Panc1 (cell line): ENCODE data around the gene STK16. TPM values are rescaled to one million over a fixed set of nuclear protein-coding genes. Genes with fewer than 3 reads are reported as not detected.

Experiments
- ATAC-seq: fragments of 200-7000 bp; cut with Tn5 transposase; 2 replicates; pipeline ENCODE4 v1.9.1; 2020; ENCODE audit warnings: mild to moderate bottlenecking, moderate library complexity
- BruUV-seq: library from RNA; stranded (reverse); fragments of 400-500 nt; replicated peaks from 2 replicates; lab custom pipeline; 2021; lab: Mats Ljungman, UMichigan
- CTCF ChIA-PET: fragments of 300-600 bp; sonication (Branson Sonifier 250); formaldehyde crosslinking; loops from one replicate; lab custom pipeline; 2022; ENCODE audit warnings: antibody characterized with exemption; lab: Charles Lee
- POLR2A ChIA-PET: fragments of 300-600 bp; sonication (Branson Sonifier 250); formaldehyde crosslinking; loops from one replicate; lab custom pipeline; 2022; ENCODE audit warnings: antibody characterized with exemption; lab: Charles Lee
- DNase-seq: peaks from one replicate; pipeline ENCODE4 v3.0.0-alpha.2; 2010; ENCODE audit warnings: low read depth, low spot score
- H3K27ac ChIP-seq: 2 replicates; pipeline ENCODE4 v1.5.1; 2011; ENCODE audit warnings: mild to moderate bottlenecking, low read length, inconsistent platforms
- H3K27me3 ChIP-seq: fragments of 200-500 bp; sonication (Bioruptor generic); 2 replicates; pipeline ENCODE4 v1.6.0; 2014; ENCODE audit warnings: low read length, inconsistent platforms; ENCODE audit not compliant: control insufficient read depth, insufficient read depth
- H3K36me3 ChIP-seq: fragments of 200-500 bp; sonication (Bioruptor generic); 2 replicates; pipeline ENCODE4 v1.5.1; 2014; ENCODE audit warnings: inconsistent platforms, mild to moderate bottlenecking, low read length, moderate library complexity; ENCODE audit not compliant: control insufficient read depth, insufficient read depth
- H3K4me1 ChIP-seq: 2 replicates; pipeline ENCODE4 v1.5.1; 2011; ENCODE audit warnings: inconsistent platforms, mild to moderate bottlenecking, low read length, moderate library complexity; ENCODE audit not compliant: control insufficient read depth, insufficient read depth
- H3K4me3 ChIP-seq, 2 experiments: 2 replicates each; pipeline ENCODE4 v1.5.1; 2011 to 2012; ENCODE audit warnings: low read depth in 2 of 2, low read length in 2 of 2, mild to moderate bottlenecking in 2 of 2, inconsistent platforms in 1 of 2, moderate library complexity in 1 of 2
- H3K9me3 ChIP-seq: fragments of 200-500 bp; sonication (Bioruptor generic); 2 replicates; pipeline ENCODE4 v1.5.1; 2014; ENCODE audit warnings: low read depth, mild to moderate bottlenecking, inconsistent platforms, low read length, moderate library complexity; ENCODE audit not compliant: control insufficient read depth, insufficient read depth
- POLR2AphosphoS5 ChIP-seq: IDR thresholded peaks from 2 replicates; pipeline ENCODE4 v1.6.1; 2012; ENCODE audit warnings: mild to moderate bottlenecking, low read depth, low read length, moderate library complexity
- REST ChIP-seq, 2 experiments: IDR thresholded peaks; 2 replicates each; pipeline ENCODE4 v1.6.1; 2011 to 2012; ENCODE audit warnings: low read depth in 2 of 2, control low read depth in 1 of 2, low read length in 1 of 2, mild to moderate bottlenecking in 1 of 2, moderate library complexity in 1 of 2; ENCODE audit not compliant: insufficient read depth in 1 of 2
- SIN3A ChIP-seq: IDR thresholded peaks from 2 replicates; pipeline ENCODE4 v1.6.1; 2012; ENCODE audit warnings: low read depth, mild to moderate bottlenecking, low read length, moderate library complexity, borderline replicate concordance; ENCODE audit not compliant: insufficient read depth
- TCF7L2 ChIP-seq: IDR thresholded peaks from 2 replicates; pipeline ENCODE4 v1.6.1; 2011; ENCODE audit warnings: mild to moderate bottlenecking, low read depth, low read length, inconsistent platforms
- in situ Hi-C: cut with HindIII; loops from 2 replicates; pipeline ENCODE4 v1.10.0; 2016; ENCODE audit warnings: low sequenced_read_pairs, low pct_unique_long_range_greater_than_20kb
- intact Hi-C: fragments of 100-400 bp; cut with micrococcal nuclease; formaldehyde crosslinking; loops from one replicate; pipeline ENCODE4 v1.10.0; 2022; ENCODE audit not compliant: unreplicated experiment
- total RNA-seq: library from RNA; stranded (reverse); gene quantifications from one replicate; pipeline ENCODE4 v1.2.1, GENCODE V29; 2021; ENCODE audit not compliant: unreplicated experiment

The STK16 gene
- total RNA-seq, 1 experiment from 2014 or later = 29.9 TPM

DNA sequence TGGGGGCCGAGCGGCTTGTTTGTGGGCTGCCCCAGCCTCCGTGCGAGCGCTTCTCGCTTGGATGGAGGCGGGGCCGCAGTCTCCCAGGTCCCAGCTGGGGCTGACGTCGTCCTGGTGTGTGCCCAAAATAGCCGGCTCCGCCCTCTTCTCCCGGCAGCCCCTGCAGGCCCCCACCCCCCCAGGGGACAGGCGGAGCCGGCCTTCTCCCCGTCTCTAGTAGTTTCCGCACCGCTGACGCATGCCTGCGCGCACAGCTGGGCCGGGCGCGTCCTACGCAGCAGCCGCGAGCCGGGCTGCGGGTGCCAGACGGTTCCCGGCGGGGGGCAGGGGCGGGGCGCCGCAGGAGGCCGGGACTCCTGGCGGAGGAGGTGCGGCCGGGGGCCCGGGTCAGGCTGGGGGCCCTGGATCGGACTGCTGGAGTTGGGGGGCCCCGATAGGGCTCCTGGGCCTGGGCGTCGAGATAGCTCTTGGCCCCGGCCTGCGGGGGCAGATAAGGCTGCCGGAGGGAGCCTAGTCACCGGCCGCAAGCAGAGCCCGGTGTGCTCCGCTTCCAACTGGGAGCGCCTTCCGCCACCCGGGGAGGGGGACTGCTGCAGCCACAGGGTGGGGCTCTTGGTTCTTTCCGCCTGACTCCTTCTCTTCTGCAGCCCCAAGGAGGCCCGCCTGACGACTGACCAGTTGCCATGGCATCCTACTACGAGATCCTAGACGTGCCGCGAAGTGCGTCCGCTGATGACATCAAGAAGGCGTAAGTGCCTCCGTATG lies 34.1 kb downstream of the STK16 start, which contains the start of gene DNAJB2:
TSS of gene DNAJB2 (plus strand) at position 216 of the 765 bp plus-strand sequence. CDS start at position 684, 468 bp downstream.
- intact Hi-C loops (no loop called here), in situ Hi-C loops (no loop called here)
- no TSS peak for BruUV-seq
- peak; percentile 94 for ATAC-seq
- H3K36me3 ChIP-seq = no peaks in the 10 kb centered on the region; the same call in 1 of the 2 replicates
- H3K4me1 ChIP-seq = peaks cover 29% of the 10 kb centered on the region
- H3K9me3 ChIP-seq = no peaks in the 10 kb centered on the region
- peak; percentile 94 for DNase-seq
- TF ChIP-seq POLR2AphosphoS5 = peak; percentile 65
- peak; percentile 85; the same call in 1 of the 2 replicates for TF ChIP-seq SIN3A
- TF ChIP-seq TCF7L2 = no peak
- H3K4me3 ChIP-seq = peak within 1 kb of the TSS; percentile 65 to 80
- ChIA-PET POLR2A (no interaction called here), CTCF (interaction anchor here (0.6 to 1.3 kb wide), 3 partner anchors 12 to 17 kb away, joined by 4 to 17 read pairs (median 5); no protein-coding TSS in a partner anchor)
- H3K27me3 ChIP-seq = no peaks in the 10 kb centered on the region
- H3K27ac ChIP-seq = peak within 1 kb of the TSS; percentile 95

GRCh38 chr2:219279916-219280516 lies 34.7 kb downstream of the STK16 start:
- no TSS peak for BruUV-seq
- CTCF ChIA-PET = no interaction called here

More at GRCh38 chr2:219279916-219280516, 34.7 kb downstream of the STK16 start:
- intact Hi-C loops = no loop called here
- H3K9me3 ChIP-seq = no peaks in the 10 kb centered on the region
- ATAC-seq (no peak), DNase-seq (no peak)
- peaks cover 22% of the 10 kb centered on the region for H3K4me1 ChIP-seq
- POLR2A ChIA-PET = no interaction called here
- no peaks in the 10 kb centered on the region for H3K27me3 ChIP-seq
- no peaks in the 10 kb centered on the region; the same call in 1 of the 2 replicates for H3K36me3 ChIP-seq
- in situ Hi-C loops = no loop called here
- H3K4me3 ChIP-seq = peak overlapping the region; percentile 65 to 80
- TF ChIP-seq TCF7L2 (no peak), REST (IDR thresholded peaks at IDR 0.05; ENCODE audit: insufficient read depth in 1 of 2, low read depth in 2 of 2, low read length in 1 of 2) (no peak)
- H3K27ac ChIP-seq = peak overlapping the region; percentile 74
